NCI-H2081 (cell line): ENCODE results near the gene TMEM41B.
"Not testable (repeated sequence)": the region's sequence is repeated elsewhere in the genome, so short reads cannot be mapped to it uniquely, and the experiment has no call there.

Experiments used
- DNase-seq, 2 experiments: peaks; one replicate each; lab custom pipeline; 2025; lab: John Stamatoyannopoulos, UW

TMEM41B gene

DNA sequence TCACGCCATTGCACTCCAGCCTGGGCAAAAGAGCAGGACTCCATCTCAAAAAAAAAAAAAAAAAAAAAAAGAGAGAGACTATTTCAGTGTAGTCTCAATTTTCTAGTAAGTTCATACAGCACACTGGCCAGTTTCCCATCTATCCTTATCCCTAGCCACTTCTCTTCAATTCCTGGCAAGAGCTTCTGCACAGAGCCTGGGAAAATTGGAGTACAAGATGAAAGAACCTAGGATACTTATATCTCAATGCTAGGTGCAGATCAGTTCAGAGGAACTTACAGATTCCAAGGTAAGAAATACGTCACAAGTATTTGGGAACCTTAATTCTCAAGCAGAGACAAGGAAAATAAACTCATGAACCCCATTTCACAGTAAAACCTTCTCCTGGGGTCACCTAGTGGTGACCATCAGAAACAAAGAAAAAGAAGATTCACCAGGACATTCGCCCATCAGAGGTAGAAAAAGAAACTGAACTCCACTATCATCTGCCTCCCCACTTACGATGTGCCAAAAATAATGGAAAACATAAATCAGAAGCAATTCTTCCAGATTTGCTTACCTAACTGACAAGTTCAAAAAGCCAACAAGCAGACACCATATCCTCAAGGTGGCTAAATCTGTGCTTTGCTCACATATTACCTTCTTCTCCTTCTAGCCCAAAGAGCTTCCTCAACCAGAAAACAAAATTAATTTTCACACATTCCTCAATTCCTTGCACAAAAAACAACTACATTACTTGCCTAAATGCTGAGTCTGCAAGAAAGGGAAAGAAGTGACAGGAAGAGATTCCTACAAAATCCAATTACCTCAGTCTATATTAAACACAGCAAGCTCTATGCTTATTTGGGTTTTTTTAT, 54.2 kb downstream of the TMEM41B start:
- no peak for DNase-seq

DNA sequence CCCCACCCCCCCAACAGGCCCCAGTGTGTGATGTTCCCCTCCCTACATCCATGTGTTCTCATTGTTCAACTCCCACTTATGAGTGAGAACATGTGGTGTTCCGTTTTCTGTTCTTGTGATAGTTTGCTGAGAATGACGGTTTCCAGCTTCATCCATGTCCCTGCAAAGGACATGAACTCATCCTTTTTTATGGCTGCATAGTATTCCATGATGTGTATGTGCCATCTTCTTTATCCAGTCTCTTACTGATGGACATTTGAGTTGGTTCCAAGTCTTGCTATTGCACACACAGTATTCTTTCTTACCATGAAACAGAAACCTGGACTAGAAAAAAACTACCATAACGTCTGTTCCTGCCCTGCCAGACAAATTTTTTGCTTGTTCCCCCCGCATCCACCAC, 56.1 kb downstream of the TMEM41B start:
- DNase-seq: not testable (repeated sequence)

GRCh38 chr11:9254416-9254815, 60.0 kb downstream of the TMEM41B start:
- no peak for DNase-seq

GRCh38 chr11:9253086-9253485, 61.3 kb downstream of the TMEM41B start:
- no peak for DNase-seq

DNA sequence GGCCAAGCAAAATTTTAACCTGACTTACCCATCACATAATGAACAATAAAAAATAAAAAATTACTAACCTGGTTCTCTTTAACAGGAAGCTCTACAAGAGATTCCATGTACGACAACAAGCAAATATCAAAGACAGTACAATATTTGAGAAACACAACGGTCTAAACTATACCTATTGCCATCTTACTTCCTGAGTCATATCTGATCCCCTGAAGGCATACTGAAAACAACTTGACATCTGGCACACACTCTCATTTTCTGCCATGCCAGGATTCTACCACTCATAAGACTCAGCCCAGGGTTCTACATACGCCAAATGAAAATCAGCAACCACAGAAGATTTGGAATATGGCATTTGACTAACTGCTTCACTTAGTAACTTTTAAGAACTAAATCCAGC, 63.1 kb downstream of the TMEM41B start:
- DNase-seq: no peak

GRCh38 chr11:9250139-9250582, 64.2 kb downstream of the TMEM41B start:
- no peak for DNase-seq

- DNase-seq: no peak
Observed at GRCh38 chr11:9249252-9249651, 65.1 kb downstream of the TMEM41B start.

DNA sequence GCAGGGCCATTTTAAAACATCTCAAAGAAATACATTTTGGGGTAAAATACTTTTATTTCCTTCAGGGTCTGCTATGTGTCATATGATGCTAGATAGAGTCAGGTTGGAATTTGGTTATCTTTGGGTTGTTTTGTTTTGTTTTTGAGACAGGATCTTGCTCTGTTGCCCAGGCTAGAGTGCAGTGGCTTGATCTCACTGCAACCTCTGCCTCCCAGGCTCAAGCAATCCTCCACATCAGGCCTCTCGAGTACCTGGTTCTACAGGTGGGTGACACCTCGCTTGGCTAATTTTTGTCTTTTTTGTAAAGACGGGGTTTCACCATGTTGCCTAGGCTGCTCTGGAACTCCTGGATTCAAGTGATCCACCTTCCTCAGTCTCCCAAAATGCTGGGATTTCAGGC, 66.5 kb downstream of the TMEM41B start:
- DNase-seq: no peak

DNA sequence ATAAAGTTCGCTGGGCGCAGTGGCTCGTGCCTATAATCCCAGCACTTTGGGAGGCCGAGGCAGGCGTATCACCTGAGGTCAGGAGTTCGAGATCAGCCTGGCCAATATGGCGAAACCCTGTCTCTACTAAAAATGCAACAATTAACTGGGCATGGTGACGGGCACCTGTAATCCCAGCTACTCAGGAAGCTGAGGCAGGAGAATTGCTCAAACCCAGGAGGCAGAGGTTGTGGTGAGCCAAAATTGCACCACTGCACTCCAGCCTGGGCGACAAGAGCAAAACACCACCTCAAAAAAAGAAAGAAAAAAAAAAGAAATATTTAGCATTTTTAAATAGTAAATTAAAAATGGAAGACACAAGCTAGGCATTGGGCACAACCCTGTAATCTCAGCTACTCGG, 78.2 kb downstream of the TMEM41B start:
- DNase-seq: not testable (repeated sequence)

DNA sequence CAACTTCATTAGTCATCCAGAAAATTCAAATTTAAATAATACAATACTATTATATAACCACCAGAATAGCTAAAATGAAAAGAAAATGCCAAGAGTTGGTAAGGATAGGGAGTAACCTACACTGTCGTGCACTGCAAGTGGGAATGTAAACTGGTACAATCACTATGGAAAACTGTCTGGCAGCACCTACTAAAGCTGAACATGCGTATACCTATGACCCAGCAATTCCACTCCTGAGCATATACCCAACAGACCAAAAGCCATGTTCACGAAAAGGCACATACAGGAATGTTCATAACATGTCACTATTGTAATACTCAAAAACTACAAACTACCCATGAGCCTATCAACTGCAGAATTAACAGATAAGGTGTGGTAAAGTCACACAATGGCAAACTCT, 81.9 kb downstream of the TMEM41B start:
- no peak for DNase-seq

GRCh38 chr11:9231848-9232177, 82.6 kb downstream of the TMEM41B start:
- DNase-seq: no peak
